ENCODE measurements around the gene WWTR1. TPM values are rescaled to one million over a fixed set of nuclear protein-coding genes. Genes with fewer than 3 reads are reported as not detected.

WWTR1 gene
- polyA plus RNA-seq, 5 donors = 69.2 to 127 (median 107) TPM

DNA sequence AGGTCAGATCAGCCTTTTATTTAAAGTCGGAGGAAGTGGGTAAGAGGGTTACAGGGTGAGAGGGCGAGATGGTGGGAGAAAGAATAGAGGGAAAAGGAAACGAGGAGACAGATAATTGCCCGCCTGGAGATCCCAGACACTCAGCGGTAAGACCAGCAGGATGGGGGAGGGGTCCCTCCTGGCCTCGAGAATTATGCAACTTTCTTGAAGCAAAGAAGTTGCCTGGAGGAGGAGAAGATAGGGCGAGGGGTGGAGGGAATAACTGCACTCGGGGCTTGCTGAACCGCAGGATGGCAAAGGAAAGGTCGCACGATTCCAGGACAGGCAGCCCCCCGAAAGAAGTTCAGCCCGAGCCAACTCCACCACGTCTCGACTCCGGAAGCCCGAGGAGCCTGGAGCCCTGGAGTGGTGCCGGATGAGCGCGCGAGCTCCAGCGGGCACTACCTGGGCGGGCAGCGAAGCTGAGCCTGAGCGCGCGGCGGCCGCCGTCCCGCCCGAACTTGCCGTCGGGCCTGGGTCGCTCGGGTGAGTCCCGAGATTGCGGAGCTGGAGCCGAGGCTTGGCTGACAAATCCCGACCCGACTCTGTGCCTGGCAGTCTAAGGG is 402 bp downstream of the WWTR1 start:
- peak in 1 of 2 donors; percentile 74 for DNase-seq

DNA sequence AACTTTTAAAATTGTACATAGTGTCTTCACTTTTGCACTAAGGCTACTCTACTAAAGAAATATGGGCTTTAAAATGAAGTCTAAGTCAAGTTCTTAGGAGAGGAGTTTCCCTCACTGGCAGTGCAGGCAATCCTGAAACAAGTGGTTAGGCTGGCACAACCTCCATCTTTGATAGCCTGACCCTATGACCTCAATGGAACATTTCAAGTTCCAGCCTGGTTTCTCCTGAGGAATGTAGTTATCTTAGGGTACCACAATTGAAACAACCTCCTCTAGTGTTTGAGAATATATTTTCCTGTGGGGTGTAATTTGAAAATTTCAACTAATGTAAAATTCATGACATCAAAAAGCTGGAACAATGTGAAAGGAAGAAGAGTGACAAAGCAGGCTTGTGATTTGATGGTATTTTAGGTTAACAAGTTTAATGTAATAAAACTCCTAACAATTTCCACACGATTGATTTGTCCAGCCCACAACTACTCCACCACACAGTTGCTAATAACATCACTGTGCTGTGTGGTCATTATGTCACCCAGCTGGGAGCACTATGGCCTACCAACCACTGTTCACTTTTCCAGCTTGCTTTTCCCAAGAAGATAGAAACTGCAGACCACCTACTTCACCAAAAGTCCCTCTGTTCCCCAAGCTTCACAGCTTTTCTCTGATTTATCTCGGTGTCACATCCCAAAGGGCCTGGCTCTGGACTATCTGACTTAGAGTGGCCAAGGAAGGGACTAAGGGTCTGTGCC is 1.8 kb downstream of the WWTR1 start:
- DNase-seq = no peak

DNA sequence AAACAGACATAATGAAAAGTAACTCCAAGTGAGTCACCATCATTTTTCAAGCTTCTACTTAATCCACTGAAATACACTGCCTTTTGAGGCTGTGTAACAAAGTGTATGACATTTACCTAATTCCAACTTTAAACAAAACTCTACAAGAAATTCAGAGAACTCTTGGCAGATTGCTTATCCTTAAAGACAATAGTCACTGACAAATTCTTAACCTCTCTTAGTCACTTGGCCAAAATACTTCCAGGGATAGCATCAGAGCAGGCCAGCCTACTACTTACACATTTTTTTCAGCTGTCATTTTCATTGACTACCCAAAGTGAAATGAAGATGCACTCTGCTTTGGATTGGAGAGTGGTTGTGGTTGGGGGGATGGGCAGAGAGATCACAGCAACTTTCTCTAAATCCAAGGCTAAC is 3.6 kb downstream of the WWTR1 start:
- DNase-seq = no peak

DNA sequence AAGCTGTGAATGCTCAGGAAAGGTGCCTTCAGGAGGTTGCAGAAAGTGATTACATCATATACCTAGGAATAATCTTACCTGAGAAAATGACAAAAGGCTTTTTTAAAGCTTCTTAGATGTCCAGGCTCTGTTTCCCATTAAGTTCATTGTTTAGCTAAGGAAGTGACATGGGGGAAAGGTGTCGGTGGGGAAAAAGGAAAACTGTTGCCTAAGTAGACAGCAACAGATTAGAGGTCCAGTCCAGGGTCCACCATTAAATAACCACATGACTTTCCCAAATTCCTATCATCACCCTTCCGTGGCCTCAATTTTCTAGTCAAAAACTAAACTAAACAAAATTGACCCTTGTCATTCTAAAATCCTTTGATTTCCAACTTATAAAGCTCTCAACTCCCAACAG is 4.3 kb downstream of the WWTR1 start:
- DNase-seq = no peak

DNA sequence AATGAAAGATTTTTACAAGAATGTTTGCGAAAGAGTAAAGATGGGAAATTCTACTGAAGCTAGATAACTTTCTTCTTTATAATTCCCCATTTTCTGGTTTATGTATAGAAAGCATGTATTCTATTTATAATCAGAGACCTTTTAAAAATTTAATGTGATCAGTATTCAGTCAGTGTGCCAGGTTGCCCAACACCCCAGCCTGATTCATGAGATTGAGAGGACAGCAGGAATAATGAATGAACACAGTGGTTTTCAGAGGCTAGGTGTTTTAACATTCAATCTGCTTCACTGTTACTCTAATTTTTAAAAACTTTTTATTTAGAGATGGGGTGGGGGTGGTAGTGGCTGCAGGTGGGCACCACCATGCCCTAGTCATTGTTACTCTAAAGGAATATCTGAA is 4.7 kb downstream of the WWTR1 start:
- DNase-seq = no peak

DNA sequence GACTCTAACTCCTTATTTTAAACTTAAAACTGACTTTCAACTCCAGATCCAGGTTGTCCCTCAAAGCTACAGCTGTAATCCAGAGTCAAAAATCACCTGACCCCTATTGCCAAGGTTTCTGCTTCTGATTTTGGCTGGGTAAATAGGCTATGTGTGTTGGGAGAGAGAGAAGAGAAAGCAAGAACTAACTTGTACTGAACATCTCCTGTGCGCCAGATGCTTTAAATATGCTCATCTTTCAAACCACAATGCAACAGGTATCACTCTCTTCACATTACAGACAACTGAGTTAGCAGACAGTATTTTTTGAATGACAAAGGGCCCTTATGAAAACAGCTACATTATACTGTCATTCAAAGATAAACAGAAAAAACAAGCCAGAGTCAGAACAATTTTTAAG is 7.0 kb downstream of the WWTR1 start:
- DNase-seq = no peak

DNA sequence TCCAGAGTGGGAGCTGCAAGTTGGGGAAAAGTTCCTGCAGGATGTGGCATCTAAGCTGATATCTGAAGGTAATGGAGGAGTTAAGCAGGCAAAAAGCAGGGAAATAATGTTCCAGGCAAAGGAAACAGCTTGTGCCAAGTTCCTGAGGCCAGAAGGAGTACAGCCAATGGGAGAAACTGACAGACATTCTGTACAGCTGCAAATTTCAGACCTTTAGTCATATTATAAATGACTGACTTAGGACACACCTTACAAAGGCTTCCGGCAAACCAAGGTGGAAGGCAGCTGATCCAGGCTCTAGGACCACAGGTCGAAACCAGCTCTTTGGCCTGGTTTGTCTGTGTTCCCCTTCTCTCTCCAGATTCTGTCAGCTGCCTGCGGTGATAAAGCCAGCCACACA is 9.3 kb downstream of the WWTR1 start:
- DNase-seq = no peak

DNA sequence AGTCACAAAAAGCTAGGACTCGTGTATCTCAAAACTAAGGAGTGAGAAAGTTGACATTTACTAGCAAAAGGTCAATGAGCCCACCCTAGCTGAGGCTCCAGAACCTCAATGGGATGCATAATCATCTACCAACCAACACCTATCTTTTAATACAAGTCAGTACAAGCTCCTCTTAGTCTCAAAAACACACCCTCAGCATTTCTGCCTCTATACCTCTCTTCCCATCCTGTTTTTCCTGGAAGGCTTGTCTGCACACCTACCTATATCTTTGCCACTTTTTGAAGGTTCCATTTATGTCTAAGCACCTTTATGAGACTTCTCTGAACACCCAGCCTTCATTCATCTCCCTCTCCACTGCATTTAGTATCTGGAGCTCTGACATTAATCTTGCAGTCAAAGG is 10.0 kb downstream of the WWTR1 start:
- no peak for DNase-seq

DNA sequence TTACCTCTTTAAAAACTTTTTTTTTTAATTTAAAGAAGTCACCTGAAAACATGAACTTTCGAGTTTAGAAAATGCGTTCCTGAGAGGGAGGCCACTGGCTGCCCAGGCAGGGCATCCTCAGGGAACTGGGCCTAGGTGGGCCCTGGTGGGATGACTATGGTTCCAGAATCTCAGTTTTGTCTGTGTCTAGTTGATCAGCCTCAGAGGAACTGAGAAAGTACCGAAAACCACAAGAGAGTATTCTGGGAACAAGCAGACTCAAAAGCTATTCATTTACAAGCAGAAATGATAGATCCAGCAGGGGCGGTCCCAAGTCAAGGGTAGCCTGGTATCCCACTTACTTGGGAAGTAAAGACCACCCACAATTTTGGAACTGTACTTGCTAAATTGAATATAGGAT is 10.5 kb downstream of the WWTR1 start:
- no peak for DNase-seq

DNA sequence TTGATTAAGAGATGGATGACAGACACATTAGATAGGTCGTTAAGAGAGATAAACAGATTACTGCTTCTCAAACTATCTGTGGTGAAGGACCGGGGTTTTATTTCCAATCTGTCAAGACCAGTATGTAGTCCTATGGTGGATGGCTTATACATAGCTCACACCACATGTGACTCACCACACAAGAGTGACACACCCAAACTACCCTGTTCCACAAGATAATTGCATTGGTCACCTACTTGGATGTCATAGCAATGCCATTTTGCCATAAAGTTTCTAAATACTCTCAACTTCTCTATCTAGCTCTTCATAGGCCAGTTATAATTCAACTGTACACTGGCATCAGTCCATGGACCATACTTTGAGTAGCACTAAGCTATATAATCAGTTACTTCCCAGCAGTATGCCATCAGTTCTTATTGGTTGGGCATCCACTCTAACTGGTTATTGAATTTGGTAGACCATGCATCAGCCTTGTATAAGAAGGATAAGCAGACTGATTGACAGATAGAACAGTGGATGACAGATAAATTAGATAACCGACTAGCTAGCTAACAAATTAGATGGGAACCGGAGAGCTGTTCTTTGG is 11.6 kb downstream of the WWTR1 start:
- DNase-seq = no peak

DNA sequence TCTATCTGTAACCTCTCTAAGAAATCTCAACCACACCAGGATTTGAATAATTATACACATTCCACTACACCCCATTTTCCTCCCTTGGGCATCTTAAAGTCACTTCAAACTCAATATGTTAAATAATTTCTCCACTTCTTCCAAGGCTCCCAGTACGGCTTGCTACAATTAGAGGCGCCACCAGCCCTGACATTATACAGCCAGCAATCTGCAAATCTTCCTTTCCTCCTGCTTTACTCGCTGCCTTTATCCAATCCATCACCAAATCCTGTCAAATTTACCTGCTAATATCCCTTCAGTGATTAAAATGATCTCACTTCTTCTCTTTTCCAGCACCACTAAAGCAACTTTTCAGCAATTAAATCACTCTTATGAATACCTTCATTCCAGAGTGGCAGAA is 13.9 kb downstream of the WWTR1 start:
- no peak for DNase-seq

DNA sequence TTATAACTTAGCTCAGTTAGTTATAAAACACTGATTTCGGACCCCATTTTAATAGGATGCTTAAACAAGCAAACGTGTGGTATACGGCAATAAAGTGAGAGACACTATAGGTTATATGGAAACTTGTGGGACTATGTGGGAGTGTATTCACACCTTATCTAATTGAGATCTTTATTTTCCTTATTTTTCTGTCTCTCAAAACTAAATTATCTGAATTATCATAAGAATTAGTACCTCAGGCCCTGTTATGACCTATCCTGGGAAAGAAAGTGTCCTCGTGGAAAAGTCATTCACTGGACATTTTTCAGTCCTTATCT is 14.4 kb downstream of the WWTR1 start:
- no peak for DNase-seq

DNA sequence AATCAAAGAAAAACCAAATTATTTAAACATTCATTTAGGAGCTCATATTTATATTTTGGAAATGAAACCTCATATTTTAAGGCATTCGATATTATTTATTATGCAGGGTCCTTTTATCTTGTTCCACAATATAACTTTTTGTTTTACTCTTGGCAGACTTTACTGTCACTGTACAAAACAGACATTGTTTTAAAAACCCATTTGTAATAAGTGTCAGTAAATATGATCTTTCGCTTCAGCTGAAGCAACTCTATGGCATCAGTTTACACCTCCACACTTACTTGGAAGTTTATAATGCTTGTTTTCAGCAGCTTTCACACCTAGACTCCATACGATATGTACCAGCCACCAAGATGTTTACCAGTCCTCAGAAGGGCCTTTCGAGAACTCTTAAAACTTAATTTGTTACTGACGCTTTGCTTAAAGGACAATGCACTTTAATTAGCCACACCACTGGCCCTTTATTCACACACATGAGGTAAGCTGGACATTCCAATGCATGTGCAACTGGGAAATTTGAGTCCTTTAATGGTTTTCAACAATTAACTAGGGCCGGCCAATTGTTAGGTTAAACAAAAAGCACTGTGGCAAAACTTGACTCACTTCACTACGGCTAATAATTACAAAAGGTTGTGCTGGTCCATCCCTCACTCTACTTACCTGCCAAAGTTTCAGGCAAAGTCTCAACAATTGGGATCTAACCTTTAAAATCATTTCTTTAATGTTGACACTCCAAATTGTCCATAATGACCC is 16.7 kb downstream of the WWTR1 start:
- DNase-seq = no peak

DNA sequence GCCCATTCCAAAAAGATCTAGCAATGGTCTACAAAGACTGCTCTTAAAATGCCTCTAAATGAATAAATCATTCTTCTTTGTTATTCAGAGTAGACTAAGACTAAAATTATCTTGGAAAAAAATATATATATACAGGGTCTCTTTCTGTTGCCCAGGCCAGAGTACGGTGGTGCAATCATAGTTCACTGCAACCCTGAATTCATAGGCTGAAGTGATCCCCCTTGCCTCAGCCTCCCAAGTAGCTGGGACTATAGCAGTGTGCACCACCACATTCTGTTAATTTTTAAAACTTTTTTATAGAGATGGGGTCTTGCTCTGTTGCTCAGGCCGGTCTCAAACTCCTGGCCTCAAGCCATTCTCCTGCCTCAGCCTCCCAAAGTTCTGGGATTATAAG is 18.7 kb downstream of the WWTR1 start:
- DNase-seq = no peak

DNA sequence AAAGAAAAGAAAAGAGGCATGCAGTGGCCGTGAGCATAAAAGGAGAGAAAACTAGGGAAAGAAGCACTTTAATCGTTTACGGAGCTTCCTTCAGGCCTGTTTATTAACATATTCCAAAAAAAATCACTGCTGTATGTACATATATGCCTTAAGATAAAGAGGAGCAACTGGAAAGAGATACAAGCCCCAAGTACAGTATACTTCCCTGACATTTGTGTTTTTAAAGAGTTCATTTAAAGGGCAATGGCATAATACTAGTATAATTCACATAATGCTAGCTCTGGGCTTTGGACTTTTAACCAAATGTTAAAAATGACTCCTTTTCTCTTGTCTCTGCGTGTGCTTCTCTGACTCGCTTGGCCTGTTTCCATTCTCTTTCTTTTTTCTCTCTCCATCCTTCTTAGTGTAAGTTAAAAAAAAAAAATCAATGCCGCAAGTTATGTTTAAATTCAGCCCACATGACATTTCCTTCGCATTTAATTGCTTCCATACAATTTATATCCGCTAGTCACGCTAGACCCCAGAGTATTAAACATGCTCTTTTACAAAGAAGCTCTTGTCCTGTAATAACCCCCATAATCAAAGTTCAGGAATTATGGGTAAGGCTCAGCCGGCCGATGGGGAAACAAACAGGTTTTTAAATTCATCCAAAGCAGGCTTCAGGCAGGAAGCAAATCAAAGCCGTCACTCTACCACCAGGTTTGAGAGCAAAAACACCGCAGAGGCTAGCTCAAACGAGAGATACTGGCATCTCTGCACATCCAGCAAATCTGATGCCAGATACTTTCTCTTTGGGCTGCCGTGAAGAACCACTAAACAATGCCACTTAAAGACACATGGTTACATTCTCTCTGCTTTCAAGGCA is 19.4 kb downstream of the WWTR1 start:
- peak in 1 of 2 donors; percentile 40 for DNase-seq

DNA sequence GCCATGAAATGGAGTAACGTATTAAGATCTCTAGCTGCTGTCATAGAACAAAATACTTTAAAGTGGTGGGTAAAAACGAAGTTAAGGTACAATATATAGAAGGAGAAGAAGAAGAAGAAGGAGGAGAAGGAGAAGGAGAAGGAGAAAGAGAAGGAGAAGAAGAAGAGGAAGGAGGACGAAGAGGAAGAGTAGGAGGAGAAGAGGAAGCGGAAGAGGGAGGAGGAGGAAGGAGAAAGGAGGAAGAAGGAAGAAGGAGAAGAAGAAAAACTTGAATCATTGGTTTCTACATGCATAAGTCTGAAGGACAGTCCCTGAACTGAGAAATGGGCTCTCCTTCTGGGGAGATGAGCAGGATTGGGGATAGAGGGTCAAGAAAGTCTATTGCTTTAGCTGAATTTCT is 22.4 kb downstream of the WWTR1 start:
- no peak for DNase-seq

DNA sequence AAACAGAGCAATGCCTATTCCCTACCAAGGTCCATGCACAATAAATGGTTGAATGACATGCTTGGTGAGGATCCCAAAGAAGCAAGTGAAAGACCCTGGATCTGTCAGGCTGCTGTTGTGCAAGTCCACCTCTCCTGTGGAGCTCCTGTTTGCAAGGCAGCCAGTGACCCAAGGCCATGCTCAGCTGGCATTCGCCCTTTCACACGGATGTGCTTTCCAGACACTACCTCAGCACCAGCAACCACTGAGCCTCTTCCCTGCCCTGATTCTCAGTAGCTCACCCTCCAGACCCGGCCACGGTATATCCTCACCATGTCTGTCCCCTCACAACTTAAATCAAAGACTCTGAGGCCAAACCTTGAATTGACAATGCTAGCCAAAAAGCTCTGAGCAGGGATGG is 23.3 kb downstream of the WWTR1 start:
- no peak for DNase-seq

DNA sequence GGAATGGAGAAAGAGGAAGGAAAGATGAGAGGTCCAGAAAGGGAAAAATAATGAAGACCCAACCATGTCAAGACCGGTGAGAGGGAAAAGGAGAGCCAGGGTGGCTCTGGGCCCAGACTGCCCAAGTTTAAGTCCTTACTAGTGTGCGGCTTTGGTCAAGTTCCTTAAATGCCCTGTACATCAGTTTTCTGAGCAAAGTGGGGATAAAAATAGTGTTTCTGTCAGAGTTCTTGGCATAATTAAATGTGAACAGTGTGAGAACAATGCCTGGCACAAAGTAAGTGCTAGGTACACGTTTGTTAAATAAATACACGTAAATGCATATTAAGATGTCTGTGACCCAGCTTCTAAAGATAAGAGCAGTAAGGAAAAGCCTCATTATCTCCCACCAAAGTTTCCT is 23.8 kb downstream of the WWTR1 start:
- DNase-seq = no peak

DNA sequence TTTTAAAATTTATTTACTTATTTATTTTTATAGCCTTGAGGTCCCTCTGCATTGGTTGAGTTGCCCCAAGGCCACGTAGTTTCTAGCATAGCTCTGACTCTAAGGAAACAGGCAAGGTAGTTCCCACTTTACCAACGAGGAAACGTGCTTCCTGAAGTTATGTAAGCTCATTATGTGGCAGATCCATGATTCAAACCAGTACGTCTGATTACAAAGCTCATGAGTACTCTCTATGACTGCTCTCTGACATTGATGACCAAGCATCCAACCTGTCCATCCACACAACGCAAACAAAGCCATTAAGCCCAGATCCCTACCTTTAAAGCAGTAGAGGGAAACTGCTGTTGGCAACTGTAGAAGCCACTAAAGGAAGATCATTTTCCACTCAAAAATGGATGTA is 25.6 kb downstream of the WWTR1 start:
- no peak for DNase-seq

DNA sequence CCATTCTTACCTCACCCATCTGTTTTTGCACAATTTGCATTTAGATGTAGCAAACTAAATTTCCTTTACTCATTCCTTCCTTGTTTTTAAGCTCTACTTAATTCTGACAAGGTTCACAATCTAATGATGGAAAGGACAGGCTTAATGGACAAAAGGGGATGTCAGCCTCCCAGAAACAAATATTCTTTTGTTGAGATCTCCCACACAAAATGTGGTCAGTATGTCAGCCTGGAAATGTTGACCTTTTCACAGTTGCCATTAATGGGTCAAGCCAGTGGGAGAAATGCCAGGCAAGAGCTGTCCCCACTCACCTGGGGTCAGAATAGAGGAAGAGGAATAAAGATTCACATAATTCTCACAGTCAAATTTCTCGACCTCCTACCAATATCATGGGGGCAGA is 27.0 kb downstream of the WWTR1 start:
- no peak for DNase-seq

DNA sequence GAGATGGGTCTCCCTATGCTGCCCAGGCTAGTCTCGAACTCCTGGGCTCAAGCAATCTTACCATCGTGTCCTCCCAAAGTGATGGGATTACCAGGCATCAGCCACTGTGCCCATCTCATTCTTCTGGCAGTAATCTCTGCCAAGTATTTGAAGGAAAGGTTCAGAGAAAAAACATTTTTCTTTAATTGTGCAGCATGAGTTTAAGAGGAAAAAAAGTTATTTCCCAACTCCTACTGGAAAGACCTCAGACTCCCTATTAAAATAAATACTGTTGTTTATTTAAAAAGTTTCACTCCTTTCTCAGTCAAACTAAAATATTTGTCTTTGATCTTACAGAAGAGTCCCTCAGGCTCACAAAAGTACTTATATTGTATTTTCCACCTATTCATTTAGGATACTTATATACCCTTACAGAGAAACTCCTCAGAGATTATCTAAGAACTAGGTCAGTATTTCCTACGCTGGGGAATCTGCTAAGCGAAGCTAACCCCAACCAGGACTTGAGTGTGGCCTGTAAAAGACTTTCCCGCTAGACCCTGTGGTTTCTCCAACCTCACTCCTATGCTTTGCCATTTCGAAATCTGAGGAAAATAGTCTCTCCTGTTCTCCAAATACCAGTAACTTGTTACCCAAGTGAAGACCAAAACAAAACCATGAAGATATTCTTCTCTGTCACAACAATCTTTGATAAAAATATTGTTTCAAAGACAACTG is 28.7 kb downstream of the WWTR1 start:
- no peak for DNase-seq
